DMS53 (cell line): ENCODE results near the gene CSF2.

Experiments
- DNase-seq: peaks from one replicate; lab custom pipeline; 2025; lab: John Stamatoyannopoulos, UW

CSF2 gene

GRCh38 chr5:132073231-132074013 is at the start of gene CSF2:
TSS of gene CSF2 (plus strand) at chr5:132073789. CDS start at chr5:132073824, 35 bp downstream.
- DNase-seq = peak; percentile 68

GRCh38 chr5:132024117-132024435 is 49.5 kb upstream of the CSF2 start:
- no peak for DNase-seq

GRCh38 chr5:132024789-132025402 is 48.7 kb upstream of the CSF2 start:
- DNase-seq = no peak

GRCh38 chr5:132025403-132025971 is 48.1 kb upstream of the CSF2 start:
- DNase-seq = no peak

- DNase-seq = no peak
Observed at GRCh38 chr5:132026516-132027008, 47.0 kb upstream of the CSF2 start.

- DNase-seq = no peak
Observed at GRCh38 chr5:132027027-132027426, 46.6 kb upstream of the CSF2 start.

GRCh38 chr5:132029609-132030330 is 43.8 kb upstream of the CSF2 start:
- no peak for DNase-seq

- DNase-seq = no peak
Observed at GRCh38 chr5:132030610-132031009, 43.0 kb upstream of the CSF2 start.

- DNase-seq = no peak
Observed at GRCh38 chr5:132032196-132032595, 41.4 kb upstream of the CSF2 start.

- DNase-seq = no peak
Observed at GRCh38 chr5:132033122-132033521, 40.5 kb upstream of the CSF2 start.

- no peak for DNase-seq
Observed at GRCh38 chr5:132037353-132037752, 36.2 kb upstream of the CSF2 start.

GRCh38 chr5:132044207-132044606 is 29.4 kb upstream of the CSF2 start:
- DNase-seq = no peak

GRCh38 chr5:132046880-132047299 is 26.7 kb upstream of the CSF2 start:
- no peak for DNase-seq

- DNase-seq = no peak
Observed at GRCh38 chr5:132049093-132049492, 24.5 kb upstream of the CSF2 start.

- DNase-seq = no peak
Observed at GRCh38 chr5:132049559-132049958, 24.0 kb upstream of the CSF2 start.

- DNase-seq = no peak
Observed at GRCh38 chr5:132050136-132050535, 23.5 kb upstream of the CSF2 start.

- no peak for DNase-seq
Observed at GRCh38 chr5:132050661-132051552, 22.7 kb upstream of the CSF2 start.

GRCh38 chr5:132052520-132052919 is 21.1 kb upstream of the CSF2 start:
- DNase-seq = no peak

- DNase-seq = no peak
Observed at GRCh38 chr5:132053483-132053882, 20.1 kb upstream of the CSF2 start.

GRCh38 chr5:132054031-132054696 is 19.4 kb upstream of the CSF2 start:
- DNase-seq = no peak
